HG03280 (cell line): Measurements from ENCODE around the gene GOLGA8K.
"Not testable (repeated sequence)": the region's sequence is repeated elsewhere in the genome, so short reads cannot be mapped to it uniquely, and the experiment has no call there.

Experiments
- ATAC-seq: cut with Tn5 transposase; IDR thresholded peaks from one replicate; pipeline ENCODE4 v1.9.1; 2021; ENCODE audit warnings: mild to moderate bottlenecking, moderate library complexity; ENCODE audit not compliant: unreplicated experiment

GOLGA8K gene

DNA sequence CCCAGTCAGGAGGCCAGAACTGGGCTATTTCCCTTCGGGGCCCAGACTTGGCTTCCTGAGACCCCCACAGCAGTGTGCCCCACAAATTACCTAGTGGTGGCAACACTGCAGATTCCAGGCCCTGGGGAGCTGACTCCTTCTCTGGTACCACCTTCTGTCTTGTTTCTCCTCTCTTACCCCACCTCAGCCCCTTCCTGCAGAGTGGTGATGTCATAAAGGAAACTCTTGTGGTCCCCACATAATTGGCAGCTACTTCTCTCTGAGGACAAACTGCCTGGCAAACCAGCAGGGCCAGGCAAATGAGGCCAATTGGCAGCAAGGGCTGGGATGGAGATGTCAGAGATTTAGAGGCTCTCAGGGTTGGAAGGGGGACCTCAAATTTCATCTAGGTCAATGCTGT, 44.6 kb downstream of the GOLGA8K start:
- ATAC-seq, result not testable (repeated sequence)

DNA sequence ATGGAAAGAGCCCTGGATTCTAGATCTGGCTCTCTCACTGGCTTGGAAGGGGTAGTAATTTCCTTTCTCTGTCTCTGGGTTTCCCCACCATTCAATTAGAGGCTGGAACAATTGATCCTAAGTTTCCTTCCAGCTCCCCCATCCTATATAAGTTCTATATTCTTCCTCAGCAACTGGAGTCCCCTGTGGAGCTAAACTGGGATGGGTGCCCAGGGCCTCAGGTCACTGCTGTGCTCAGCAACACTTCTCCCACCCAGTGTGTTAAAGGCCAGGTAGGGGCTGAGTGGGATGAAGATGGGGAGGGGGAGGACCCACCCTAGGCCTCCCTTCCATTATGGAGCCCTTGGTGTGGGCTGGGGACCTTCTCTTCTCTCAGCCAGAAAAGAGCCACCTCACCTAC, 46.2 kb downstream of the GOLGA8K start:
- not testable (repeated sequence) for ATAC-seq

DNA sequence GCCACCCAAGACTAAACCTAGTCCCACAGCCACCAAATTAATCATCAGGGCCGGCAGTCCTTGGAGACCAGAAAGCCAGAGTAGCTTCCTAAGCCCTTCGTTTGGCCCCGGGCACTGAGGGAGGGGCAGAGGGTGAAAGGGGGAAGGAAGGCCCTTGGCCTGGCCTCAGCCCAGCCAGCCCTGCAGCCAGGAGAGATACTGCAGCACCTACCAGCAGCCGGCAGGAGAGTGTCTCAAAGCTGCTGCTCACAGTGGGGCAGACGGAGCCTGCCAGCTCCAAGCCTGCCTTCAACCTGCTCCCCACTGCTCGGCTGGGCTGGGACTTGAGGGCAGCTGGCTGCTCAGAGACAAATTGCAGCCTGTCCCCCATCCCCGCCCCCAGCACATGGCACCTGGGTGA, 50.3 kb downstream of the GOLGA8K start:
- not testable (repeated sequence) for ATAC-seq

DNA sequence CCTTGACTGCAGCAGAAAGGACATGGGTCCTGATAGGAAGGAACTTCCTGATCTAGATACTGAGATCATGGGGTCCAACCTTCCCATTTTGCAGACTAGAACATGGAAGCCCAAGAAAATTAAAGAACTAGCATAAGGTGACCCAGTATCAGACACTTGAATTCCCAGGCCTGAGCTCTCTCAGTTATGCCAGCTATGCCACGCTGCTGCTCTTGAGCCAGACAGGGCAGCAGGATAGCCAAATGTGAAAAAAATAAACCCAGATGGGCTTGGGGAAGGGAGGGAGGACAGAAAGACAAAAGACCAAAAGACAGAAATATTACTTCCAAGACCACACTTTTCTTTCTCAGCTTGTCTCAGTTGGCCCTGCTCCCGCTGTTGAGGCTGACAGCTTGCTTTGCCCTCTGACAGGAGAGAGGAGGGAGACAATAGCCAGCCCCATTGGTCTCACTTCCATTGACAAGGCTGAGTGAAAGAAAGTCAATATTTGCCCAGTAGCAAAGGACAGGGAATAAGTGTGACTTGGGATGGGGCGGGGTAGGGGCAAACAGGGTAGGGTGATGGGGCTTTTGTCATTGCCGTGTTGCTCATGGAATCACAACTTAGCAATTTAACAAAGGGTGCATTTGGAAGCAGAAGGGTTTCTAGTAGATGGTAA, 52.4 kb downstream of the GOLGA8K start:
- not testable (repeated sequence) for ATAC-seq

DNA sequence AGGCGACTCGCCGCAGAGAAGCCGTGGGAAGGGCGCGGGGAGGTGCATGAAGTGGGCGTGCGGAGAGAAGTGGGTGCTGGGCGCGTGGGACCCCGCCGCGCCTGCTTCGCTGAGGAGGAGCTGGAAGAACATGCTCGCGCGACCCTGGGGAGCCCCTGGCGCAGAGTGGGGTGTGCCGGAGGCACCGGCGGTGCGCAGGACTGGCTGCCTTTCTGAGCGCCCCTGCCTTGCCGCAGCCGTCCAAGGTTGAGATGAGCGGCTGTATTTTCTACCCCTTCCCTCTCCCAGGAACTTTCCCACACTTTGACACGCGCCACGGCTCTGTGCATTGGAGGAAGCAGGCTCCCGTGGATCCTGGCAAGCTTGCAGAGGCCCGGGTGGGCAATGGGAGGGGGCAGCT, 56.1 kb downstream of the GOLGA8K start:
- ATAC-seq, result not testable (repeated sequence)

DNA sequence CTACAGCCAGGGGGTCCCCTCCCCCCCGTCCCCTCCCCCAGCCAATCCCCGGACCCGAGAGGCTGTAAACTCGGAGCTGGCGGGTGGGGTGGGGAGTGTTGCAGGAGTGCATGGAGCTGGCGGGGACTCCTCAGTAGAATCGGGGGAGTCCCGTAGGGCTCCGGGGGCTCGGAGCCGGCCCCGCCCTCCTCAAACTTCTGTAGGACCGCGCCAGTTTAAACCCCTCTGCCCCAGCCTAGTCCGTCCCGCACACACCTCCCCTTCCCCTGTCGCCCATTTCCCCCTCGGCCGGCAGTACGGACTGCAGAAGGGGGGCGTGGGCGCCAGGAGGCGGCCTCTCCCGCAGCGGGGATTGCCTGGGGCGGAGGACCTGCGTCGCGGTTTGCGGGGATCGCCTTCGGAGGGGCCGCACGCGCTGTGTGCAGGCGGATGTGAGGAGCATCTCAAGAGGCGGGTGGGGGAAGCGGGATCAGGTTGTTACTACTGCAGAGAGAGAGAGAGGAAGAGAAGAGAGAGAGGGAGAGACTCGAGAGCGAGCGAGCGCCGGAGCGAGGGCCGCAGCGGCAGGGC, 57.0 kb downstream of the GOLGA8K start:
- not testable (repeated sequence) for ATAC-seq

DNA sequence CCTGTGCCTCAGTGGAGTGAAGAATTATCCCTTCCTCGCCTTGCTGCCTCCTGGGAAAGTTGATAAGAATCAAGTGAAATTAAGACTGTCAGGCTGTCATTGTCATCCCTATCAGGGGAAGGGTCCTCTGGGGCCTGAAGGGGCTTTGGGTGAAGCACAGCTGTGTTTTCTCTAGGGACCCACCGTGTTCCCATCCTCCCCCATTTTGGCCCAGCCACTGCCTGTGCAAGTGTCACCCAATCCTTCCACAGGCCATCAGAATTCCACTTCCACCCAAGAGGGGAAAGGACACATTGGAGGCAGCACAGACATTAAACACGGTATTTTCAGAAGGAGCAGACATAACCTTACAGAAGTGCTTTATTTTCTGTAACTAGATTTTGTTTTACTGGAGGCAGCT, 59.2 kb downstream of the GOLGA8K start:
- ATAC-seq, result not testable (repeated sequence)
